ENCODE results near the gene MED12L. TPM values are rescaled to one million over a fixed set of nuclear protein-coding genes. Genes with fewer than 3 reads are reported as not detected.

Gene MED12L
- total and polyA plus RNA-seq, 2 donors from 2014 or later = 0.13 to 0.82 TPM

- Histone ChIP-seq H3K4me1 (ENCODE audit: control insufficient read depth in 2 of 3, insufficient read depth in 2 of 3, low read depth in 1 of 3, low read length in 3 of 3) (no peaks in the 10 kb centered on the region), H3K36me3 (ENCODE audit: control insufficient read depth in 2 of 3, insufficient read depth in 3 of 3, low read length in 3 of 3) (no peaks in the 10 kb centered on the region), H3K9ac (ENCODE audit: low read length in 3 of 3) (no peak overlapping the region), H3K9me3 (ENCODE audit: control insufficient read depth in 2 of 3, insufficient read depth in 1 of 3, low read length in 3 of 3) (no peaks in the 10 kb centered on the region), H3K4me3 (ENCODE audit: low read length in 3 of 3) (no peak overlapping the region), H3K27ac (ENCODE audit: low read depth in 2 of 2, low read length in 2 of 2) (no peak overlapping the region), H3K27me3 (ENCODE audit: control insufficient read depth, insufficient read depth, low read length) (no peaks in the 10 kb centered on the region)
- no peak for TF ChIP-seq CTCF (IDR thresholded peaks at IDR 0.05; ENCODE audit: borderline replicate concordance, extremely low read depth, insufficient read depth)
- FAIRE-seq (no peak), DNase-seq (no peak)
- intact Hi-C loops (cut with DNase I) = no loop called here
Measured at GRCh38 chr3:151357463-151357850, 272.0 kb downstream of the MED12L start.

GRCh38 chr3:151362751-151363174 is 277.3 kb downstream of the MED12L start:
- Histone ChIP-seq H3K27ac (ENCODE audit: low read depth in 2 of 2, low read length in 2 of 2) (no peak overlapping the region), H3K4me3 (ENCODE audit: low read length in 3 of 3) (no peak overlapping the region), H3K9me3 (ENCODE audit: control insufficient read depth in 2 of 3, insufficient read depth in 1 of 3, low read length in 3 of 3) (no peaks in the 10 kb centered on the region), H3K9ac (ENCODE audit: low read length in 3 of 3) (no peak overlapping the region), H3K27me3 (ENCODE audit: control insufficient read depth, insufficient read depth, low read length) (no peaks in the 10 kb centered on the region), H3K4me1 (ENCODE audit: control insufficient read depth in 2 of 3, insufficient read depth in 2 of 3, low read depth in 1 of 3, low read length in 3 of 3) (peaks cover 0 to 2% (median 0%) of the 10 kb centered on the region in 3 donors), H3K36me3 (ENCODE audit: control insufficient read depth in 2 of 3, insufficient read depth in 3 of 3, low read length in 3 of 3) (no peaks in the 10 kb centered on the region)
- FAIRE-seq (no peak), DNase-seq (no peak)
- TF ChIP-seq CTCF (IDR thresholded peaks at IDR 0.05; ENCODE audit: borderline replicate concordance, extremely low read depth, insufficient read depth) = no peak
- intact Hi-C loops (cut with DNase I) = no loop called here

GRCh38 chr3:151366993-151367392 is 281.5 kb downstream of the MED12L start:
- Histone ChIP-seq H3K27me3 (ENCODE audit: control insufficient read depth, insufficient read depth, low read length) (no peaks in the 10 kb centered on the region), H3K9ac (ENCODE audit: low read length in 3 of 3) (no peak overlapping the region), H3K4me3 (ENCODE audit: low read length in 3 of 3) (no peak overlapping the region), H3K27ac (ENCODE audit: low read depth in 2 of 2, low read length in 2 of 2) (no peak overlapping the region), H3K4me1 (ENCODE audit: control insufficient read depth in 2 of 3, insufficient read depth in 2 of 3, low read depth in 1 of 3, low read length in 3 of 3) (peaks cover 0 to 2% (median 0%) of the 10 kb centered on the region in 3 donors), H3K9me3 (ENCODE audit: control insufficient read depth in 2 of 3, insufficient read depth in 1 of 3, low read length in 3 of 3) (no peaks in the 10 kb centered on the region), H3K36me3 (ENCODE audit: control insufficient read depth in 2 of 3, insufficient read depth in 3 of 3, low read length in 3 of 3) (no peaks in the 10 kb centered on the region)
- no peak for TF ChIP-seq CTCF (IDR thresholded peaks at IDR 0.05; ENCODE audit: borderline replicate concordance, extremely low read depth, insufficient read depth)
- DNase-seq = no peak
- intact Hi-C loops (cut with DNase I) = no loop called here
- FAIRE-seq = no peak

GRCh38 chr3:151367448-151367847 is 282.0 kb downstream of the MED12L start:
- Histone ChIP-seq H3K4me1 (ENCODE audit: control insufficient read depth in 2 of 3, insufficient read depth in 2 of 3, low read depth in 1 of 3, low read length in 3 of 3) (peaks cover 0 to 2% (median 0%) of the 10 kb centered on the region in 3 donors), H3K4me3 (ENCODE audit: low read length in 3 of 3) (no peak overlapping the region), H3K27ac (ENCODE audit: low read depth in 2 of 2, low read length in 2 of 2) (no peak overlapping the region), H3K9ac (ENCODE audit: low read length in 3 of 3) (no peak overlapping the region), H3K27me3 (ENCODE audit: control insufficient read depth, insufficient read depth, low read length) (no peaks in the 10 kb centered on the region), H3K36me3 (ENCODE audit: control insufficient read depth in 2 of 3, insufficient read depth in 3 of 3, low read length in 3 of 3) (no peaks in the 10 kb centered on the region), H3K9me3 (ENCODE audit: control insufficient read depth in 2 of 3, insufficient read depth in 1 of 3, low read length in 3 of 3) (no peaks in the 10 kb centered on the region)
- TF ChIP-seq CTCF (IDR thresholded peaks at IDR 0.05; ENCODE audit: borderline replicate concordance, extremely low read depth, insufficient read depth) = no peak
- FAIRE-seq (no peak), DNase-seq (no peak)
- intact Hi-C loops (cut with DNase I) = no loop called here

All from kidney (tissue), 14 donors.